Measurements from ENCODE around the gene ST3GAL4. TPM values are rescaled to one million over a fixed set of nuclear protein-coding genes. Genes with fewer than 3 reads are reported as not detected.

Gene ST3GAL4
- total RNA-seq, 1 experiment from 2014 or later, result 13.6 TPM

DNA sequence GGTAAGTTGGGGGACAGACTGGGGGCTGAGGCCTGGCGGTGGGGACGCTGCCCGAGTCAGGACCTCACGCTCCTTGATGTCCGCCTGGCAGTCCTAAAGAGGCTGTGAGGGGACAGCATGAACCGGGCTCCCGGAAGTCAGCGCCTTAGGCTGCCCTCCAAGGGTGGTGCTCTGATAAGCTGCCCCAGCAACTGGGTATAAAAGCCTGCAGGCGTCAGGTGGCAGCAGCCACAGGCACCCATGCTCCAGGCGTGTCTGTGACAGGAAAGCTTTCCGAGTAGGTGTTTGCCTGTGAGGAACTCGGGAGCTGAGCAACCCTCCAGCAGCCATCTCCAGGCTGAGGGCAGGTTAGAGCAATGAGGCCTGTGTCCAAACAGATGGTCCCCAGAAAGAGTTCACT lies 53.0 kb downstream of the ST3GAL4 start:
- no peak overlapping the region for H4K8ac ChIP-seq (replicated peaks; ENCODE audit: insufficient read length, low read depth, low read length)
- no peaks in the 10 kb centered on the region; the same call in 1 of the 2 replicates for H3K4me1 ChIP-seq (ENCODE audit: insufficient read depth, low read length)
- no peak overlapping the region for H3K4me3 Mint-ChIP-seq
- H2BK120ac ChIP-seq (ENCODE audit: low read depth, low read length, poor library complexity, severe bottlenecking), result no peak overlapping the region
- no peak overlapping the region for H3K27ac Mint-ChIP-seq
- H4K91ac ChIP-seq (ENCODE audit: insufficient read length, low read depth, low read length), result no peak overlapping the region
- H3K79me1 ChIP-seq (ENCODE audit: insufficient read depth, low read depth, low read length, poor library complexity, severe bottlenecking), result no peaks in the 10 kb centered on the region
- H3K36me3 Mint-ChIP-seq (ENCODE audit: insufficient read depth in 1 of 3, low read depth in 3 of 3), result peaks cover 11 to 21% (median 20%) of the 10 kb centered on the region in 3 experiments
- no peak overlapping the region for H3K27ac ChIP-seq (ENCODE audit: insufficient read length, low read depth, low read length)
- H3K9me3 ChIP-seq (ENCODE audit: control insufficient read depth, low read depth, low read length), result no peaks in the 10 kb centered on the region
- WGBS (ENCODE audit: extremely low coverage, insufficient read length, low lambda C conversion rate), result no CpG with 5 or more reads among the region's 12 CpGs
- DNase-seq, result no peak
- H3K18ac ChIP-seq (ENCODE audit: insufficient read length, low read depth, low read length), result no peak overlapping the region
- no peaks in the 10 kb centered on the region for H4K20me1 ChIP-seq (ENCODE audit: control insufficient read depth, insufficient read depth, insufficient read length)
- H3K23me2 ChIP-seq (ENCODE audit: insufficient read length, low read depth, low read length, poor library complexity, severe bottlenecking), result no peaks in the 10 kb centered on the region
- peaks cover 21 to 25% of the 10 kb centered on the region in 2 experiments for H3K4me1 Mint-ChIP-seq
- no peaks in the 10 kb centered on the region for H3K27me3 ChIP-seq (ENCODE audit: insufficient read depth, low read length)
- H3K9me3 Mint-ChIP-seq, result no peaks in the 10 kb centered on the region; a peak in 1 of 5 replicates
- no peak for TF ChIP-seq CTCF (conservative IDR thresholded peaks at IDR 0.05)
- no peak overlapping the region for H2BK5ac ChIP-seq (ENCODE audit: insufficient read length, low read length)
- no peaks in the 10 kb centered on the region; the same call in 1 of the 2 replicates for H3K27me3 Mint-ChIP-seq (ENCODE audit: low read depth)
- H2AFZ ChIP-seq (ENCODE audit: low read length), result no peak overlapping the region
- H2BK12ac ChIP-seq (ENCODE audit: insufficient read length, low read depth, low read length), result no peak overlapping the region
- H3K4ac ChIP-seq (ENCODE audit: low read depth, low read length), result no peak overlapping the region
- H3K79me2 ChIP-seq (ENCODE audit: insufficient read depth, low read length), result no peaks in the 10 kb centered on the region
- no peak overlapping the region for H3K14ac ChIP-seq (ENCODE audit: insufficient read depth, low read length)
- no peak overlapping the region for H3K56ac ChIP-seq (ENCODE audit: insufficient read length, low read depth, low read length)
- no peak overlapping the region for H3K9ac ChIP-seq (ENCODE audit: extremely low read depth, insufficient read length, low read length)
- H3T11ph ChIP-seq (ENCODE audit: low read length), result no peak overlapping the region
- H2BK15ac ChIP-seq (ENCODE audit: low read depth, low read length), result no peak overlapping the region
- no peak overlapping the region for H2BK20ac ChIP-seq (ENCODE audit: low read depth, low read length, poor library complexity, severe bottlenecking)
- H3K4me2 ChIP-seq (ENCODE audit: insufficient read depth, insufficient read length, low read length), result no peak overlapping the region
- H2AK5ac ChIP-seq (ENCODE audit: insufficient read length, low read length), result no peak overlapping the region
- H3K23ac ChIP-seq (ENCODE audit: insufficient read length, low read depth, low read length), result no peak overlapping the region
- no peak overlapping the region for H4K5ac ChIP-seq (ENCODE audit: insufficient read length, low read depth, low read length)

Data from H9 (cell line).